Activated T-helper 1 cell treated with anti-CD3 and anti-CD28 coated beads, Interleukin-12 subunit alpha, Interleukin-12 subunit beta, Interleukin-2, Interleukin-4 antibody, amounts not matched to agents 30 ng/mL and 10 ng/mL and 1 ng/mL, durations not matched to agents 14 hours and 24 hours and 36 hours (primary cell): Measurements from ENCODE around the gene SPIRE1. TPM values are rescaled to one million over a fixed set of nuclear protein-coding genes. Genes with fewer than 3 reads are reported as not detected.
"Not testable (repeated sequence)": the region's sequence is repeated elsewhere in the genome, so short reads cannot be mapped to it uniquely, and the experiment has no call there.

ENCODE experiments used
- DNase-seq: peaks from one replicate; pipeline ENCODE4 v3.0.0; 2021; ENCODE audit warnings: low spot score
- H3K27ac Mint-ChIP-seq: one replicate; pipeline ENCODE4 v1.8.0; 2021; ENCODE audit warnings: mild to moderate bottlenecking, mixed read lengths
- H3K27me3 Mint-ChIP-seq: one replicate; pipeline ENCODE4 v1.8.0; 2022; ENCODE audit warnings: mild to moderate bottlenecking, moderate library complexity, mixed read lengths; ENCODE audit not compliant: insufficient read depth
- H3K36me3 Mint-ChIP-seq: one replicate; pipeline ENCODE4 v1.8.0; 2021; ENCODE audit warnings: low read depth, mixed read lengths
- H3K4me1 Mint-ChIP-seq: one replicate; pipeline ENCODE4 v1.8.0; 2021; ENCODE audit warnings: low read depth, mixed read lengths
- H3K4me3 Mint-ChIP-seq: one replicate; pipeline ENCODE4 v1.8.0; 2021; ENCODE audit warnings: mild to moderate bottlenecking, moderate library complexity, mixed read lengths
- H3K9me3 Mint-ChIP-seq: one replicate; pipeline ENCODE4 v1.8.0; 2021; ENCODE audit warnings: mixed read lengths
- intact Hi-C: fragments of 100-400 bp; cut with micrococcal nuclease; formaldehyde crosslinking; loops from one replicate; pipeline ENCODE4 v1.15.1; 2024
- total RNA-seq: library from RNA; stranded (reverse); gene quantifications from 2 replicates; pipeline ENCODE4 v1.2.3, GENCODE V29; 2022

SPIRE1 gene
- total RNA-seq, 1 donor from 2014 or later, result 8.8 TPM

DNA sequence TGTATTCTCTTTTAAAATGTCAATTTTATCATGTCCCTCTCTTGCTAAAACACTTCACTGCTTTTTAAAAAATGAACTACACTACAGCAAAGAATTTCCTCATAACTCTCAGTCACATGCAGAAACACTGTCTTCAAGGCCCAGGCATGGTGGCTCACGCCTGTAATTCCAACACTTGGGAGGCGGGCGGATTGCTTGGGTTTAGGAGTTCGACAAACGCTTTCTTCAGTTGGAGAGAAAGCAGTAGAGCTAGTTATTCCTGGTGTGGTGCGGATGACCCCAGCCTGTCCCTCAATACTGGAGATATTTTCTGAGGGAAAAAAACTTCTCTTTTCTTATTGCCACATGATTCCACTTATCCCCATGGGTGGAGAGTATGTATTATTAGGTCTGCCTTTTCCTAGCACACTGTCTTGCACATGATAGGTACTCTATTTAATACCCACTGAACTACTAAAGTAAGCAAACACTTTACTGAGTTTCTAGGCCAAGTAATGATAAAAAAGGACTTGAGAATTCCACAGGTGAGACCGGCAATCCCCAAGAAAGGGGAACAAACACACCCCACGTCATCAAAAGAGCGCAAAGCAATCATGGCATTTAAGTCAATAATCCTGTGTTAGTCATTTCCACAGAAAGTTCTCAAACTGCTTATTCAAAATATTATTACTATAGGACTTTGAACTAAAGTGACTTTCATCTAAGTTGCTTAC, 77.1 kb downstream of the SPIRE1 start:
- Mint-ChIP-seq H3K4me1 (no peaks in the 10 kb centered on the region), H3K27me3 (peaks cover 3% of the 10 kb centered on the region), H3K36me3 (no peaks in the 10 kb centered on the region), H3K9me3 (no peaks in the 10 kb centered on the region), H3K27ac (no peak overlapping the region), H3K4me3 (no peak overlapping the region)
- no peak for DNase-seq
- intact Hi-C loops, result no loop called here

DNA sequence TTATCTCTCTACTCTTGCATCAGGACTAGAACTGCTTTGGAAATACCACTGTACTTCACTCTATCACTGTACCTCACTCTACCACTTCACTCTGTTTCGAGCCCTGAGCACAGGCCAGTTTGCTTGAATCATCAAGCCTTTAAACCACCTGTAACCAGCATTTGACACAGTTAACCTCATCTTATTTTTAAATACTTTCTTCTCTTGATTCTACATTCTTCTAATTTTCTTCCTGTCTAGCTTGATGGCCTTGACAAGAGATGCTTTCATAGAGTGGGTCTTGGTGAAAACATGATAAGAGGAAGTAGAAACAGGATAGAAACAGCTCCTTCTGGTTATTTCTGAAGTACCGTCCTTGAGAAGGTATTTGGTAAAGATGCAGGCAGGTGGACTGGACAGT, 78.1 kb downstream of the SPIRE1 start:
- peaks cover 3% of the 10 kb centered on the region for H3K27me3 Mint-ChIP-seq
- H3K4me1 Mint-ChIP-seq, result no peaks in the 10 kb centered on the region
- no peaks in the 10 kb centered on the region for H3K36me3 Mint-ChIP-seq
- H3K4me3 Mint-ChIP-seq, result no peak overlapping the region
- no peak for DNase-seq
- intact Hi-C loops, result no loop called here
- no peaks in the 10 kb centered on the region for H3K9me3 Mint-ChIP-seq
- no peak overlapping the region for H3K27ac Mint-ChIP-seq

- DNase-seq, result no peak
- peaks cover 3% of the 10 kb centered on the region for H3K27me3 Mint-ChIP-seq
- H3K9me3 Mint-ChIP-seq, result no peaks in the 10 kb centered on the region
- H3K27ac Mint-ChIP-seq, result no peak overlapping the region
- intact Hi-C loops, result no loop called here
- H3K36me3 Mint-ChIP-seq, result no peaks in the 10 kb centered on the region
- H3K4me1 Mint-ChIP-seq, result no peaks in the 10 kb centered on the region
- no peak overlapping the region for H3K4me3 Mint-ChIP-seq
Measured at GRCh38 chr18:12577848-12578247, 80.1 kb downstream of the SPIRE1 start.

DNA sequence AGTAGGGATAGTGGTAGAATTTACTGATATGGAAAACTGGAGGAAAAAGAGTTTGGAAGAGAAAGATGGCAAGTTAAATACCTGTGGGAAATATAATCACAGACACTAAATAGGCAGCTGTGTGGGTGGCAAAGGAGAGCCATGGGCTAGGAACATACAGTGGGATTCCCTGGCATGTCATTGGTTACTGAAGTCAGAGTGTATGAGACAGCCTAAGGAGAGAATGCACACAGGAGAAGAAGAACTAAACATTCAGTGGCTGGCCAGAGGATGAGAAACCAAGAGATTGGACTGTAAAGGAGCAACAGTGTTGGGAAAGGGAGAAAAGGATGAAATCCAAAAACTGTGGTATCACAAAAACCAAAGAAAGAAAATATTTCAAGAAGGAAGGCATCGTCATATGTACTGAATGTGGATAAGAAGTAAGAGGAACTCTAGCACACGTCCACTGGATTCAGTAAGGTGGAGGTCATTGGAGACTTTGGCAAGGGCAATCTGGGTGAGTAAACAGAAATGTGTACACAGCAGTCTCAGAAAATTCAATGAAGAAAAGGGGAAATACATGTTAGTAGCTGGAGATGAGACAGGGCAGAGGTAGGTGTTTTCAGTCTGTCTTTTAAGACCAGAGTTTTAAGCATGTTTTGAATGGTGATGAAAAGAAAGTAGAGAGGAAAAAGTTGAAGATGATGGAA, 83.3 kb downstream of the SPIRE1 start:
- DNase-seq, result no peak
- Mint-ChIP-seq H3K9me3 (no peaks in the 10 kb centered on the region), H3K27me3 (peaks cover 6% of the 10 kb centered on the region), H3K4me1 (no peaks in the 10 kb centered on the region), H3K27ac (no peak overlapping the region), H3K36me3 (no peaks in the 10 kb centered on the region), H3K4me3 (no peak overlapping the region)
- intact Hi-C loops, result no loop called here

- Mint-ChIP-seq H3K9me3 (no peaks in the 10 kb centered on the region), H3K36me3 (no peaks in the 10 kb centered on the region), H3K27me3 (peaks cover 6% of the 10 kb centered on the region), H3K27ac (no peak overlapping the region), H3K4me1 (no peaks in the 10 kb centered on the region), H3K4me3 (no peak overlapping the region)
- DNase-seq, result no peak
- intact Hi-C loops, result no loop called here
Measured at GRCh38 chr18:12571630-12572029, 86.3 kb downstream of the SPIRE1 start.

- H3K4me1 Mint-ChIP-seq, result no peaks in the 10 kb centered on the region
- no peak for DNase-seq
- intact Hi-C loops, result no loop called here
- no peaks in the 10 kb centered on the region for H3K9me3 Mint-ChIP-seq
- no peak overlapping the region for H3K27ac Mint-ChIP-seq
- H3K4me3 Mint-ChIP-seq, result no peak overlapping the region
- H3K36me3 Mint-ChIP-seq, result no peaks in the 10 kb centered on the region
- peaks cover 6% of the 10 kb centered on the region for H3K27me3 Mint-ChIP-seq
Measured at GRCh38 chr18:12569791-12570190, 88.1 kb downstream of the SPIRE1 start.

DNA sequence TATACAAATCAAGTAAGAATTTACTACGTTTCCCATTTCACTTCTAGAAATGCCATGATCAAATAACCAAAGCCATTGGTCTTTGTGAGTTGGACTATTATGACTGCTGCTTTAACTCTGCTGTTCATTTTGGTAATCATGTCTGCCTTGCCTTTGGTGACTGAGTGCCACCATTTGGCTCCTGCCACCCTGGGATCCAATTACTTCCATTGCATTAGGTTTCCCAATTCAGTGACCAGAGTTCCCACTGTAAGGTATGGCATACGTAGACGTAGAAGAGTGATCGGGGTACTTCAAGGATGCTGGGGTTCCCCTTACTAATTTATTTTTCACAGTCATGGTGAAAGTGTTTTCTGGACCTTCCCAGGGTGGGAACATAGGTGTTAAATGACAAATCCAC, 90.1 kb downstream of the SPIRE1 start:
- Mint-ChIP-seq H3K36me3 (no peaks in the 10 kb centered on the region), H3K4me1 (no peaks in the 10 kb centered on the region), H3K27ac (no peak overlapping the region), H3K9me3 (no peaks in the 10 kb centered on the region), H3K27me3 (peaks cover 5% of the 10 kb centered on the region), H3K4me3 (no peak overlapping the region)
- DNase-seq, result no peak
- intact Hi-C loops, result no loop called here

- H3K4me1 Mint-ChIP-seq, result no peaks in the 10 kb centered on the region
- intact Hi-C loops, result no loop called here
- DNase-seq, result no peak
- no peaks in the 10 kb centered on the region for H3K36me3 Mint-ChIP-seq
- H3K4me3 Mint-ChIP-seq, result no peak overlapping the region
- H3K9me3 Mint-ChIP-seq, result no peaks in the 10 kb centered on the region
- H3K27me3 Mint-ChIP-seq, result peaks cover 4% of the 10 kb centered on the region
- no peak overlapping the region for H3K27ac Mint-ChIP-seq
Measured at GRCh38 chr18:12564861-12565260, 93.0 kb downstream of the SPIRE1 start.

DNA sequence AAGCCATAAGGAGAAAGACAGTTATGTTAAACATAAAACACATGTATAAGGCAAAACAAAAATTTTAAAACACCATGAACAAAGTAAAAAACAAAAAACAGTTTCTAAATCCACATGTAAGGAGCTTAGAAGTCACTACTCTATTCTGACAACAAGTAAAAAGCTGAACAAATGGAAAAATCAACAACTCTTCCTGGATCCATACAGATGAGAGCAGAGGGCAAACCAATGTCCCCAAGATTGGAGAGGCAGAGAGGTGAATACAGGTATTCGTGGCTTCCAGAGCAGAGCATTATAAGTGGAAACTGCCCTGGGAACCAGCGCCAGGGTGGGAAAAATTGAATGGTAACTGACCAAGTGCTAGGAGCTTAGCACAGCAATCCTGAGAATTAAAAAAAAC, 93.5 kb downstream of the SPIRE1 start:
- peaks cover 4% of the 10 kb centered on the region for H3K27me3 Mint-ChIP-seq
- no peak overlapping the region for H3K4me3 Mint-ChIP-seq
- no peaks in the 10 kb centered on the region for H3K36me3 Mint-ChIP-seq
- H3K27ac Mint-ChIP-seq, result no peak overlapping the region
- no peak for DNase-seq
- no peaks in the 10 kb centered on the region for H3K9me3 Mint-ChIP-seq
- intact Hi-C loops, result no loop called here
- no peaks in the 10 kb centered on the region for H3K4me1 Mint-ChIP-seq

GRCh38 chr18:12560600-12560999, 97.3 kb downstream of the SPIRE1 start:
- H3K27ac Mint-ChIP-seq, H3K4me1 Mint-ChIP-seq, H3K9me3 Mint-ChIP-seq: not testable (repeated sequence)

GRCh38 chr18:12559319-12559718, 98.6 kb downstream of the SPIRE1 start:
- DNase-seq, result no peak
- no peak overlapping the region for H3K27ac Mint-ChIP-seq
- intact Hi-C loops, result no loop called here
- H3K27me3 Mint-ChIP-seq, result peaks cover 3% of the 10 kb centered on the region
- peaks cover 4% of the 10 kb centered on the region for H3K9me3 Mint-ChIP-seq
- H3K4me1 Mint-ChIP-seq, result no peaks in the 10 kb centered on the region
- H3K36me3 Mint-ChIP-seq, result no peaks in the 10 kb centered on the region
- H3K4me3 Mint-ChIP-seq, result no peak overlapping the region

More at GRCh38 chr18:12560600-12560999, 97.3 kb downstream of the SPIRE1 start:
- DNase-seq, intact Hi-C loops, H3K27me3 Mint-ChIP-seq, H3K36me3 Mint-ChIP-seq, H3K4me3 Mint-ChIP-seq: not testable (repeated sequence)

DNA sequence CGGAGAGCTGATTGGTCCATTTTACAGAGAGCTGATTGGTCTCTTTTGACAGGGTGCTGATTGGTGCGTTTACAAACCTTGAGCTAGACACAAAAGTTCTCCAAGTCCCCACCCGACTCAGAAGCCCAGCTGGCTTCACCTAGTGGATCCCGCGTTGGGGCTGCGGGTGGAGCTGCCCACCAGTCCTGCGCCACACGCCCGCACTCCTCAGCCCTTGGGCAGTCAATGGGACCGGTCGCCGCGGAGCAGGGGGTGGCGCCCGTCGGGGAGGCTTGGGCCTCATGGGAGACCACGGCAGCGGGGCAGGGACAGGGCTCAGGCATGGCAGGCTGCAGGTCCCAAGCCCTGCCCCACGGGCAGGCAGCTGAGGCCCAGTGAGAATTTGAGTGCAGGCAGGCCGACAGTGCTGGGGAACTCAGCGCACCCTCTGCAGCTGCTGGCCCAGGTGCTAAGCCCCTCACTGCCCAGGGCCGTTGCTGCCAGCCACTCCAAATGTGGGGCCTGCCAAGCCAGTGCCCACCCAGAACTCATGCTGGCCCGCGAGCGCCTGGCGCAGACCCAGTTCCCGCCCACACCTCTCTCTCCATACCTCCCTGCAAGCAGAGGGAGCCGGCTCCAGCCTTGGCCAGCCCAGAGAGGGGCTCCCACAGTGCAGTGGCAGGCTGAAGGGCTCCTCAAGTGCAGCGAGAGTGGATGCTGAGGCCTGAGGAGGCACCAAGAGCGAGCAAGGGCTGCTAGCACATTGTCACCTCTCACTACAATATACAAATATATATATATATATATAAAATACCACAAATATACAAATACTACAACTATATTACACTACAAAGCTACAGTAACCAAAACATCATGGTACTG, 100.7 kb downstream of the SPIRE1 start:
- H3K36me3 Mint-ChIP-seq, result no peaks in the 10 kb centered on the region
- no peak overlapping the region for H3K27ac Mint-ChIP-seq
- no peak for DNase-seq
- H3K4me1 Mint-ChIP-seq, result no peaks in the 10 kb centered on the region
- no peak overlapping the region for H3K4me3 Mint-ChIP-seq
- intact Hi-C loops, result no loop called here
- H3K27me3 Mint-ChIP-seq, result peaks cover 2% of the 10 kb centered on the region
- H3K9me3 Mint-ChIP-seq, result peaks cover 6% of the 10 kb centered on the region

DNA sequence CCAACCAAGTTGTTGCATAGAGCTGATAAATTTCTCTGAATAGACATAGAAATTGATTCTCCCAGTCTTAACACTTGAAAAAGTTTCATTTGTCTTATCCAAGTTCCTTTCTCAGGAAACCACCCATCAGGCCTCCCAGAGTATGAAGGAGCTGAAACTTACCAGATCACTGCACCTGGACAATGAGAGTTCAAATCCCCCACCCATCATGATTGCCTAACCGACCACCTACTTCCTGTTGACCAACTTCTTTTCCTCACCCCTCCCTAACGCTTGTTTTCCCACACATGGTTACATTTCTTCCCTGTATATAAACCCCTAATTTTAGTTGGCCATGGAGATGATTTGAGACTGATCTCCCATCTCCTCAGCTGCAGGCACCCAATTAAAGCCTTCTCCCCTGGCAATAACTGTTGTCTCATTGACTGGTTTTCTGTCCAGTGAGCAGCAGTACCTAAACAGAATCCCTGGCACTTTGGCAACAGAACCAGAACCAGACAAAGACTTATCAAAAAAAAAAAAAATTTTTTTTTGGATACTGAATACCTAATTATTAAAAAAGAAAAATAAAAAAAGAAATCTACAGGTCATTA, 103.0 kb downstream of the SPIRE1 start:
- H3K27me3 Mint-ChIP-seq, result no peaks in the 10 kb centered on the region
- peaks cover 6% of the 10 kb centered on the region for H3K9me3 Mint-ChIP-seq
- H3K27ac Mint-ChIP-seq, result no peak overlapping the region
- no peaks in the 10 kb centered on the region for H3K4me1 Mint-ChIP-seq
- H3K4me3 Mint-ChIP-seq, result no peak overlapping the region
- DNase-seq, result no peak
- no peaks in the 10 kb centered on the region for H3K36me3 Mint-ChIP-seq
- intact Hi-C loops, result no loop called here
